HEK293T (cell line): ENCODE data around the gene ARPC5.

Experiments used
- CTCF ChIA-PET: fragments of 350-600 bp; formaldehyde crosslinking; extraction: SDS; loops from one replicate; lab custom pipeline; 2021; ENCODE audit warnings: antibody characterized with exemption, inconsistent platforms; lab: Yijun Ruan, JAX
- POLR2A ChIA-PET: fragments of 350-600 bp; formaldehyde crosslinking; extraction: SDS; loops from one replicate; lab custom pipeline; 2020; ENCODE audit warnings: antibody characterized with exemption, inconsistent platforms; lab: Yijun Ruan, JAX
- DNase-seq: peaks from one replicate; pipeline ENCODE4 v3.0.0; 2012; ENCODE audit warnings: mixed read lengths; ENCODE audit errors: extremely low spot score
- ARNT ChIP-seq: fragments of 450-650 bp; IDR thresholded peaks from 2 replicates; pipeline ENCODE4 v1.6.1; 2017; ENCODE audit warnings: mild to moderate bottlenecking
- BHLHE40 ChIP-seq: fragments of 450-650 bp; IDR thresholded peaks from 2 replicates; pipeline ENCODE4 v1.6.1; 2016; ENCODE audit warnings: mild to moderate bottlenecking, moderate library complexity, borderline replicate concordance
- CTBP1 ChIP-seq: fragments of 450-650 bp; IDR thresholded peaks from 2 replicates; pipeline ENCODE4 v1.6.1; 2016; ENCODE audit warnings: borderline replicate concordance
- ELF4 ChIP-seq: fragments of 450-650 bp; IDR thresholded peaks from 2 replicates; pipeline ENCODE4 v1.6.1; 2017; ENCODE audit warnings: antibody characterized with exemption
- FOXA1 ChIP-seq: fragments of 450-650 bp; IDR thresholded peaks from 2 replicates; pipeline ENCODE4 v1.6.1; 2016; ENCODE audit warnings: mild to moderate bottlenecking
- FOXK2 ChIP-seq: fragments of 450-650 bp; IDR thresholded peaks from 2 replicates; pipeline ENCODE4 v1.6.1; 2016; ENCODE audit warnings: mild to moderate bottlenecking
- FOXM1 ChIP-seq: fragments of 450-650 bp; IDR thresholded peaks from 2 replicates; pipeline ENCODE4 v1.6.1; 2017; ENCODE audit warnings: mild to moderate bottlenecking, borderline replicate concordance
- HDGF ChIP-seq: fragments of 450-650 bp; IDR thresholded peaks from 2 replicates; pipeline ENCODE4 v1.6.1; 2017; ENCODE audit warnings: antibody characterized with exemption, borderline replicate concordance
- L3MBTL2 ChIP-seq: fragments of 450-650 bp; conservative IDR thresholded peaks from 2 replicates; pipeline ENCODE4 v1.6.1; 2016; ENCODE audit warnings: mild to moderate bottlenecking
- LEF1 ChIP-seq: fragments of 450-650 bp; IDR thresholded peaks from 2 replicates; pipeline ENCODE4 v1.6.1; 2017; ENCODE audit warnings: mild to moderate bottlenecking, borderline replicate concordance
- NFRKB ChIP-seq: fragments of 450-650 bp; IDR thresholded peaks from 2 replicates; pipeline ENCODE4 v1.6.1; 2016; ENCODE audit warnings: mild to moderate bottlenecking, moderate library complexity
- PKNOX1 ChIP-seq: fragments of 450-650 bp; IDR thresholded peaks from 2 replicates; pipeline ENCODE4 v1.6.1; 2016
- SP1 ChIP-seq: fragments of 450-650 bp; IDR thresholded peaks from 2 replicates; pipeline ENCODE4 v1.6.1; 2017
- SUZ12 ChIP-seq: fragments of 450-650 bp; IDR thresholded peaks from 2 replicates; pipeline ENCODE4 v1.6.1; 2016; ENCODE audit warnings: mild to moderate bottlenecking
- TARDBP ChIP-seq: fragments of 450-650 bp; IDR thresholded peaks from 2 replicates; pipeline ENCODE4 v1.6.1; 2016
- ZNF384 ChIP-seq: fragments of 450-650 bp; IDR thresholded peaks from 2 replicates; pipeline ENCODE4 v1.6.1; 2016

ARPC5 gene

GRCh38 chr1:183589384-183589783 lies 46.2 kb downstream of the ARPC5 start:
- TF ChIP-seq FOXA1 (no peak), PKNOX1 (no peak), HDGF (no peak), SP1 (no peak), FOXK2 (no peak), ARNT (no peak), TARDBP (no peak), NFRKB (no peak), CTBP1 (no peak), FOXM1 (no peak), LEF1 (no peak), ZNF384 (no peak), L3MBTL2 (no peak), SUZ12 (no peak), ELF4 (no peak), BHLHE40 (no peak)
- CTCF ChIA-PET: no interaction called here
- POLR2A ChIA-PET: no interaction called here
- no peak for DNase-seq

GRCh38 chr1:183588827-183589226 lies 46.8 kb downstream of the ARPC5 start:
- CTCF ChIA-PET: no interaction called here
- POLR2A ChIA-PET: no interaction called here

GRCh38 chr1:183586926-183587325 lies 48.7 kb downstream of the ARPC5 start:
- DNase-seq: no peak
- TF ChIP-seq ELF4: no peak
- TF ChIP-seq PKNOX1: no peak
- no peak for TF ChIP-seq HDGF
- TF ChIP-seq FOXM1: no peak
- CTCF ChIA-PET: no interaction called here
- POLR2A ChIA-PET: no interaction called here

More at GRCh38 chr1:183588827-183589226, 46.8 kb downstream of the ARPC5 start:
- no peak for TF ChIP-seq L3MBTL2
- TF ChIP-seq TARDBP: no peak
- no peak for TF ChIP-seq ZNF384
- TF ChIP-seq FOXM1: no peak
- TF ChIP-seq LEF1: no peak
- TF ChIP-seq CTBP1: no peak
- no peak for DNase-seq

GRCh38 chr1:183586455-183586854 lies 49.1 kb downstream of the ARPC5 start:
- no peak for DNase-seq
- CTCF ChIA-PET: no interaction called here
- POLR2A ChIA-PET: no interaction called here
- TF ChIP-seq HDGF: no peak
- TF ChIP-seq L3MBTL2: no peak
- no peak for TF ChIP-seq FOXA1
- TF ChIP-seq NFRKB: no peak
- no peak for TF ChIP-seq ARNT
- TF ChIP-seq TARDBP: no peak
- TF ChIP-seq FOXK2: no peak
- TF ChIP-seq SP1: no peak

GRCh38 chr1:183585038-183585437 lies 50.5 kb downstream of the ARPC5 start:
- ChIA-PET CTCF (no interaction called here), POLR2A (no interaction called here)
- no peak for TF ChIP-seq ARNT
- no peak for TF ChIP-seq NFRKB
- TF ChIP-seq LEF1: no peak
- TF ChIP-seq SUZ12: no peak
- TF ChIP-seq HDGF: no peak
- no peak for TF ChIP-seq BHLHE40
- no peak for DNase-seq

- ChIA-PET POLR2A (no interaction called here), CTCF (no interaction called here)
- DNase-seq: no peak
- TF ChIP-seq CTBP1 (no peak), SUZ12 (no peak), FOXM1 (no peak), FOXK2 (no peak), HDGF (no peak), TARDBP (no peak), LEF1 (no peak), FOXA1 (no peak), SP1 (no peak), ZNF384 (no peak), ELF4 (no peak)
Measured at GRCh38 chr1:183584147-183584546, 51.4 kb downstream of the ARPC5 start.

- ChIA-PET POLR2A (no interaction called here), CTCF (no interaction called here)
- TF ChIP-seq LEF1 (no peak), SUZ12 (no peak), ELF4 (no peak), ZNF384 (no peak), ARNT (no peak), L3MBTL2 (no peak), PKNOX1 (no peak), FOXA1 (no peak), FOXM1 (no peak), HDGF (no peak)
- no peak for DNase-seq
Measured at GRCh38 chr1:183583466-183583865, 52.1 kb downstream of the ARPC5 start.
